NOMO-1 (cell line): ENCODE data around the gene PADI3.
"Not testable (repeated sequence)": the region's sequence is repeated elsewhere in the genome, so short reads cannot be mapped to it uniquely, and the experiment has no call there.

Experiments
- DNase-seq, 2 experiments: peaks; one replicate each; lab custom pipeline; 2025; ENCODE audit not compliant: unreplicated experiment in 2 of 2; lab: John Stamatoyannopoulos, UW

The PADI3 gene

DNA sequence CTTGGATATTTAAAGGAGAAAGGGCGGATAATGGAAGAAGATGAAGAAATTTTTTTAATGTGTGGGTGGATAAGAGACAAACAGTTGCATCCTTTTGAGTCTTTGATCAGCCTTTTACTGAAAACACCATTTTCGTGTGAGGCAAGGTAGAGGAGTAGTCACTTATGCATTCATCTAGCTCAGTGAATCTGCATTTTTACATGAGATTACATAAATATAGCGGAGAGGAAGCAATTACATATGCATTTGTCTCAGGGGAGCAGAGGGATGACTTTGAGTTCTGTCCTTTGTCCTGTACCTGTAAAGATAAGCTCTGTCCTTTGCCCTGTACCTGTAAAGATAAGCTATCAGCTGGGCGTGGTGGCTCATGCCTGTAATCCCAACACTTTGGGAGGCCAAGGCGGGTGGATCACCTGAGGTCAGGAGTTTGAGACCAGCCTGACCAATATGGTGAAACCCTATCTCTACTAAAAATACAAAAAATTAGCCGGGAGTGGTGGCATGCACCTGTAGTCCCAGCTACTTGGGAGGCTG is 73.0 kb downstream of the PADI3 start:
- DNase-seq = not testable (repeated sequence)

DNA sequence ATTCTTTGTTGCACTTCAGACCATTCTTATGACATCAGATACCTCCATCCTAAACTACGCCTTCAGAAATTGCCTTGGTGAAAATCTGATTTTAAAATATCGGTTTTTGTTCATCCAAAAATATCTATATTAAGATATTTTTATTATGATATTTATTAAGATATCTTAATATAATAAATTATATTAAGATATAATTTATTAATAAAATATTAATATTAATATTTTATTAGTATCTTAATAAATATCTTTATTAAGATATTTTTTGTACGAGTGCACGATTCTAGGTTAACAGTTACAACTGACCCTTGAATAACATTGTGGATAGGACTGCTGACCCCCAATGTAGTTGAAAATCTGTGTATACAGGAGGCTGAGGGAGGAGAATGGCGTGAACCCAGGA is 80.0 kb downstream of the PADI3 start:
- DNase-seq = no peak

DNA sequence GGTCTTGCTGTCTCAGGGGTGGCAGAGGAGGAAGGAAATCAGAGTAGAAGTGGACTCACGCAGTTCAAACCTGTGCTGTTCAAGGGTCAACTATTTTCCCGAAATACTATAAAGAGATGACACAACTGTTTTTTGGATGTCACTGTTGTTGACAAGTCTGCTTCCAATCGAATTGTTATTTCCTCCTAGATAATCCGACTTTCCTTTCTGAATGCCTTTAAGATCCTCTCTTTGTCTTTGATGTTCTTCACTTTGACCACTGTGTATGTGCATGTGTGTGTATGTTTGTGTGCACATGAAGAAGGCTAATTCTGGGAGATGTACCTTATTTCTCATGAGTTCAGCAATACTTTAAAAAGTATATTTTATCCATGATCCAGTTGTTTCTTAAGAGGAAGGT is 80.7 kb downstream of the PADI3 start:
- DNase-seq = no peak

DNA sequence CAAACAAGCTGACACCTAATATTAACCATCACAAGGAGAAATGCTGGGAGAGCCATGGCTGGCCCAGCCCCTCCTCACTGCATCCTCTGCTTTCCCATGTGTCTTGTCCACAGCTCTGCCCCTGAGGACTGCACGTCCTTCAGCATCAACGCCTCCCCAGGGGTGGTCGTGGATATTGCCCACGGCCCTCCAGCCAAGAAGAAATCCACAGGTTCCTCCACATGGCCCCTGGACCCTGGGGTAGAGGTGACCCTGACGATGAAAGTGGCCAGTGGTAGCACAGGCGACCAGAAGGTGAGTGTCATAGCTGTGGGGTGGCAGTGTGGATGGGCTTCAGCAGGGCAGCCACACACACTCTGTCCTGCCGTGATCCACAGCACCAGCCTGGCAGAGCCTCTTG is 82.0 kb downstream of the PADI3 start:
- DNase-seq = no peak

DNA sequence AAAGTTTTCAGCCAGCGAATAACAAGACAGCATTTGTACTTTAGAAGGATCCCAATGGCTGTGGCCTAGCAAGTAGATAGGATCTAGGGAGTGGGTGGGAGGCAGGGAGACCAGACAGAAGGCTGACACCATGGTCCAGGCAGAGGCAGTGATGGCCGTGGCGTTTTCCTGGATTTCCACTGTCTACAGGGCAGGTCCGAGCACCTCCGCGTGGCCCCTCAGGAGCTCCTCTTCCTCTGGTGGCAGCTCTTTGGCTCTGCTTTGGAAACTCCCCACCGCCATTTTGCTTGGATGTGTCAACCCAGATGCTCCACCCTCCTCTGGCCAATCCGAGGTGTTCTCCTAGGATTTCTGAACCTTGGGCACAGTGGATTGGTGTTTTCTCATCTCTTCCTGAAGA is 84.2 kb downstream of the PADI3 start:
- DNase-seq = no peak
